Neural progenitor cell (in vitro differentiated cells): Measurements from ENCODE around the gene RALGAPA2. TPM values are rescaled to one million over a fixed set of nuclear protein-coding genes. Genes with fewer than 3 reads are reported as not detected.

ENCODE experiments used
- DNase-seq: peaks from one replicate; pipeline ENCODE4 v3.0.0-alpha.2; 2016; ENCODE audit warnings: low spot score
- H2AFZ ChIP-seq: fragments of 200-600 bp; sonication (generic); replicated peaks from 2 replicates; pipeline ENCODE4 v1.6.1; 2016; ENCODE audit warnings: antibody characterized with exemption
- H3F3A ChIP-seq: fragments of 200-600 bp; sonication (generic); 2 replicates; pipeline ENCODE4 v1.6.1; 2016; ENCODE audit warnings: antibody characterized with exemption, low read depth
- H3K27ac ChIP-seq: fragments of 200-600 bp; sonication (generic); 2 replicates; pipeline ENCODE4 v1.5.1; 2016; ENCODE audit warnings: mild to moderate bottlenecking
- H3K27me3 ChIP-seq: fragments of 200-600 bp; sonication (generic); 2 replicates; pipeline ENCODE4 v1.6.1; 2016; ENCODE audit warnings: mild to moderate bottlenecking, moderate library complexity
- H3K36me3 ChIP-seq: fragments of 200-600 bp; sonication (generic); 2 replicates; pipeline ENCODE4 v1.5.1; 2016
- H3K4me1 ChIP-seq: fragments of 200-600 bp; sonication (generic); 2 replicates; pipeline ENCODE4 v1.6.1; 2016; ENCODE audit warnings: mixed run types
- H3K4me2 ChIP-seq: fragments of 200-600 bp; sonication (generic); 2 replicates; pipeline ENCODE4 v1.6.1; 2016
- H3K4me3 ChIP-seq: fragments of 200-600 bp; sonication (generic); 2 replicates; pipeline ENCODE4 v1.5.1; 2016
- H3K79me2 ChIP-seq: fragments of 200-600 bp; sonication (generic); 2 replicates; pipeline ENCODE4 v1.6.1; 2016; ENCODE audit warnings: low read depth
- H3K9ac ChIP-seq: fragments of 200-600 bp; sonication (generic); 2 replicates; pipeline ENCODE4 v1.6.1; 2016
- H3K9me3 ChIP-seq: fragments of 200-600 bp; sonication (generic); 2 replicates; pipeline ENCODE4 v1.5.1; 2016; ENCODE audit warnings: low read depth
- H4K20me1 ChIP-seq: fragments of 200-600 bp; sonication (generic); 2 replicates; pipeline ENCODE4 v1.6.1; 2016; ENCODE audit warnings: low read depth
- H3K27ac Mint-ChIP-seq: 3 replicates; pipeline ENCODE4 v1.8.0; 2021; ENCODE audit warnings: mixed read lengths
- H3K27me3 Mint-ChIP-seq: 2 replicates; pipeline ENCODE4 v1.8.0; 2022; ENCODE audit warnings: low read depth, mild to moderate bottlenecking, inconsistent platforms, moderate library complexity, mixed read lengths; ENCODE audit not compliant: insufficient read depth
- H3K36me3 Mint-ChIP-seq: 3 replicates; pipeline ENCODE4 v1.8.0; 2021; ENCODE audit warnings: mixed read lengths
- H3K4me1 Mint-ChIP-seq: 3 replicates; pipeline ENCODE4 v1.8.0; 2021; ENCODE audit warnings: mixed read lengths
- H3K4me3 Mint-ChIP-seq: 3 replicates; pipeline ENCODE4 v1.8.0; 2021; ENCODE audit warnings: mild to moderate bottlenecking, moderate library complexity, mixed read lengths
- H3K9me3 Mint-ChIP-seq: 3 replicates; pipeline ENCODE4 v1.8.0; 2020; ENCODE audit warnings: mixed read lengths
- CTCF ChIP-seq: fragments of 200-600 bp; sonication (generic); IDR thresholded peaks from 2 replicates; pipeline ENCODE4 v1.5.1; 2017; ENCODE audit warnings: antibody characterized with exemption, mild to moderate bottlenecking
- EZH2 ChIP-seq: fragments of 200-600 bp; sonication (generic); IDR thresholded peaks from 2 replicates; pipeline ENCODE4 v1.6.1; 2017; ENCODE audit warnings: antibody characterized with exemption, mild to moderate bottlenecking, moderate library complexity
- EZH2phosphoT487 ChIP-seq: fragments of 200-600 bp; sonication (generic); IDR thresholded peaks from 2 replicates; pipeline ENCODE4 v1.6.1; 2017; ENCODE audit warnings: antibody characterized with exemption
- total RNA-seq: library from RNA; depleted of rRNA; stranded (reverse); fragments of >200 nt; gene quantifications from 2 replicates; pipeline ENCODE4 v1.2.3, GENCODE V29; 2015; ENCODE audit warnings: low replicate concordance

Gene RALGAPA2
- total RNA-seq, 1 donor from 2014 or later: 25.9 TPM

DNA sequence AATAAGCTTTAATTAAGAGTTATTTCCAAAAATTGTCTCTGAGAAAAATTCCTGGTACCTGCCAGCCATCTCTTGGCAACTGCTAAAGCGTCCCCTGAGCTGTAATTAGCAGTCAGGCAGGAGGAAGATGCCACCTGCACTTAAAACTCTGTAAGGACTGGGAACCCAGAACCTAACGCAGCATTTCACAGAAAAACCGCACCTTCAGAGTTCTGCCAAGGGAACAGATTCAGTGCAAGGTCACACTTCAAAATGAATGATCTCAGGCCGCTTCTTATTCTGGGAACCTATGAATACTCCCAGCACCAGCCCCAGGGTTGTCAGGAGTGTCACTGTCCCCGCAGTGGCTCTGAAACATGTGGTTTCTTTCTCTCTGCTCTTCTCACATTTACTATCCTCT lies 307.8 kb downstream of the RALGAPA2 start:
- H3K4me3 ChIP-seq: no peak overlapping the region
- H3K36me3 ChIP-seq: no peaks in the 10 kb centered on the region
- no peaks in the 10 kb centered on the region for H3K36me3 Mint-ChIP-seq
- no peak overlapping the region for H3K4me2 ChIP-seq
- peaks cover 6% of the 10 kb centered on the region for H3K4me1 ChIP-seq
- no peak overlapping the region for H2AFZ ChIP-seq
- no peaks in the 10 kb centered on the region for H4K20me1 ChIP-seq
- H3K27me3 ChIP-seq: no peaks in the 10 kb centered on the region
- peaks cover 14% of the 10 kb centered on the region for H3K4me1 Mint-ChIP-seq
- no peaks in the 10 kb centered on the region for H3K79me2 ChIP-seq
- H3K27ac ChIP-seq: no peak overlapping the region
- H3K4me3 Mint-ChIP-seq: no peak overlapping the region
- no peak overlapping the region for H3K9ac ChIP-seq
- no peak for DNase-seq
- H3K27ac Mint-ChIP-seq: no peak overlapping the region
- H3K27me3 Mint-ChIP-seq: peaks cover 7% of the 10 kb centered on the region
- no peaks in the 10 kb centered on the region for H3F3A ChIP-seq
- no peaks in the 10 kb centered on the region for H3K9me3 ChIP-seq
- no peaks in the 10 kb centered on the region for H3K9me3 Mint-ChIP-seq
- TF ChIP-seq CTCF (no peak), EZH2phosphoT487 (no peak), EZH2 (no peak)

GRCh38 chr20:20401991-20402390 lies 310.5 kb downstream of the RALGAPA2 start:
- Histone ChIP-seq H3K27me3 (peaks cover 9% of the 10 kb centered on the region), H3K36me3 (no peaks in the 10 kb centered on the region), H3K79me2 (no peaks in the 10 kb centered on the region), H3K4me2 (no peak overlapping the region), H3K9ac (no peak overlapping the region), H2AFZ (no peak overlapping the region), H4K20me1 (no peaks in the 10 kb centered on the region), H3K9me3 (no peaks in the 10 kb centered on the region), H3K27ac (no peak overlapping the region), H3K4me3 (no peak overlapping the region), H3K4me1 (no peaks in the 10 kb centered on the region), H3F3A (peaks cover 3% of the 10 kb centered on the region)
- H3K4me3 Mint-ChIP-seq: no peak overlapping the region
- H3K27me3 Mint-ChIP-seq: peaks cover 10% of the 10 kb centered on the region
- H3K4me1 Mint-ChIP-seq: peaks cover 6% of the 10 kb centered on the region
- no peak for DNase-seq
- no peaks in the 10 kb centered on the region for H3K9me3 Mint-ChIP-seq
- no peak overlapping the region for H3K27ac Mint-ChIP-seq
- no peak for TF ChIP-seq EZH2phosphoT487
- no peak for TF ChIP-seq EZH2
- no peak for TF ChIP-seq CTCF
- H3K36me3 Mint-ChIP-seq: peaks cover 4% of the 10 kb centered on the region

- H4K20me1 ChIP-seq: peaks cover 17% of the 10 kb centered on the region
- no peak overlapping the region for H3K4me2 ChIP-seq
- Mint-ChIP-seq H3K27ac (peak overlapping the region; percentile 26), H3K4me1 (peaks cover 25% of the 10 kb centered on the region), H3K9me3 (no peaks in the 10 kb centered on the region), H3K27me3 (peaks cover 11% of the 10 kb centered on the region), H3K36me3 (peaks cover 4% of the 10 kb centered on the region), H3K4me3 (no peak overlapping the region)
- no peak for TF ChIP-seq EZH2
- TF ChIP-seq CTCF: no peak
- no peak for TF ChIP-seq EZH2phosphoT487
- H3K27me3 ChIP-seq: peaks cover 10% of the 10 kb centered on the region
- no peak for DNase-seq
- no peak overlapping the region for H2AFZ ChIP-seq
- H3K27ac ChIP-seq: no peak overlapping the region
- H3K4me3 ChIP-seq: no peak overlapping the region
- H3K79me2 ChIP-seq: no peaks in the 10 kb centered on the region
- H3K36me3 ChIP-seq: no peaks in the 10 kb centered on the region
- H3K4me1 ChIP-seq: peaks cover 21% of the 10 kb centered on the region
- no peaks in the 10 kb centered on the region for H3K9me3 ChIP-seq
- no peak overlapping the region for H3K9ac ChIP-seq
- H3F3A ChIP-seq: peaks cover 14% of the 10 kb centered on the region
Observed at GRCh38 chr20:20399531-20400500, 312.6 kb downstream of the RALGAPA2 start.
